IMR-90 (cell line): ENCODE data around the gene LTB4R. TPM values are rescaled to one million over a fixed set of nuclear protein-coding genes. Genes with fewer than 3 reads are reported as not detected.

Experiments used
- ATAC-seq: fragments of 200-7000 bp; cut with Tn5 transposase; 2 replicates; pipeline ENCODE4 v1.9.1; 2020; ENCODE audit warnings: low read depth, mild to moderate bottlenecking, moderate library complexity
- BruUV-seq: library from RNA; stranded (reverse); fragments of 400-500 nt; replicated peaks from 2 replicates; lab custom pipeline; 2021; lab: Mats Ljungman, UMichigan
- CTCF ChIA-PET: fragments of 300-600 bp; formaldehyde crosslinking; extraction: SDS; loops from one replicate; lab custom pipeline; 2021; ENCODE audit warnings: antibody characterized with exemption; lab: Yijun Ruan, JAX
- POLR2A ChIA-PET: fragments of 300-600 bp; sonication (Branson Sonifier 250); formaldehyde crosslinking; loops from one replicate; lab custom pipeline; 2022; ENCODE audit warnings: antibody characterized with exemption; ENCODE audit not compliant: unreplicated experiment; lab: Charles Lee
- DNase-seq: peaks from one replicate; pipeline ENCODE4 v3.0.0; 2013
- H2AFZ ChIP-seq: replicated peaks from 2 replicates; pipeline ENCODE3; 2013; ENCODE audit warnings: low read length, mild to moderate bottlenecking; ENCODE audit not compliant: poor library complexity
- H2AK5ac ChIP-seq: 2 replicates; pipeline ENCODE4 v1.6.1; 2013; ENCODE audit warnings: low read depth, low read length, inconsistent platforms
- H2AK9ac ChIP-seq: replicated peaks from 2 replicates; pipeline ENCODE3; 2013; ENCODE audit warnings: mild to moderate bottlenecking, low read depth, low read length, moderate library complexity; ENCODE audit not compliant: poor library complexity
- H2BK120ac ChIP-seq: 2 replicates; pipeline ENCODE4 v1.6.1; 2013; ENCODE audit warnings: low read depth, low read length, inconsistent platforms
- H2BK15ac ChIP-seq: 3 replicates; pipeline ENCODE4 v1.6.1; 2013; ENCODE audit warnings: low read depth, low read length, inconsistent platforms
- H2BK20ac ChIP-seq: 2 replicates; pipeline ENCODE4 v1.6.1; 2013; ENCODE audit warnings: low read depth, mild to moderate bottlenecking, inconsistent platforms, low read length, moderate library complexity
- H2BK5ac ChIP-seq: 2 replicates; pipeline ENCODE4 v1.6.1; 2013; ENCODE audit warnings: mild to moderate bottlenecking, low read depth, low read length, inconsistent platforms; ENCODE audit not compliant: poor library complexity, severe bottlenecking
- H3K14ac ChIP-seq: replicated peaks from 2 replicates; pipeline ENCODE4 v1.6.1; 2013; ENCODE audit warnings: low read depth, low read length, inconsistent platforms
- H3K18ac ChIP-seq: 2 replicates; pipeline ENCODE4 v1.6.1; 2013; ENCODE audit warnings: low read depth, low read length, control low read depth
- H3K23ac ChIP-seq: 2 replicates; pipeline ENCODE4 v1.6.1; 2013; ENCODE audit warnings: low read depth, low read length, inconsistent platforms
- H3K27ac ChIP-seq: 2 replicates; pipeline ENCODE4 v1.5.1; 2013; ENCODE audit warnings: mild to moderate bottlenecking, control low read depth, low read length; ENCODE audit not compliant: insufficient read depth
- H3K27me3 ChIP-seq: 2 replicates; pipeline ENCODE4 v1.6.1; 2013; ENCODE audit warnings: low read length; ENCODE audit not compliant: control insufficient read depth, insufficient read depth
- H3K36me3 ChIP-seq: 2 replicates; pipeline ENCODE4 v1.6.1; 2013; ENCODE audit warnings: low read length, mixed read lengths; ENCODE audit not compliant: control insufficient read depth, insufficient read depth
- H3K4ac ChIP-seq: 2 replicates; pipeline ENCODE4 v1.6.1; 2013; ENCODE audit warnings: low read depth, low read length, inconsistent platforms
- H3K4me1 ChIP-seq: 2 replicates; pipeline ENCODE4 v1.6.1; 2013; ENCODE audit warnings: low read length, mixed read lengths; ENCODE audit not compliant: control insufficient read depth, insufficient read depth
- H3K4me2 ChIP-seq: 2 replicates; pipeline ENCODE4 v1.6.1; 2013; ENCODE audit warnings: low read depth, mild to moderate bottlenecking, control low read depth, low read length, moderate library complexity
- H3K4me3 ChIP-seq: 2 replicates; pipeline ENCODE4 v1.5.1; 2013; ENCODE audit warnings: low read depth, mild to moderate bottlenecking, control low read depth, low read length, moderate library complexity; ENCODE audit not compliant: insufficient read depth
- H3K56ac ChIP-seq: 2 replicates; pipeline ENCODE4 v1.6.1; 2013; ENCODE audit warnings: low read length, inconsistent platforms; ENCODE audit not compliant: insufficient read depth; ENCODE audit errors: extremely low read depth
- H3K79me1 ChIP-seq, 2 experiments: 2 replicates each; pipeline ENCODE4 v1.6.1; 2013; ENCODE audit warnings: low read length in 2 of 2, inconsistent platforms in 1 of 2, low read depth in 1 of 2
- H3K9ac ChIP-seq: 2 replicates; pipeline ENCODE4 v1.6.1; 2013; ENCODE audit warnings: low read depth, low read length, control low read depth
- H3K9me1 ChIP-seq: 2 replicates; pipeline ENCODE4 v1.6.1; 2013; ENCODE audit warnings: low read length, inconsistent platforms; ENCODE audit not compliant: insufficient read depth
- H3K9me3 ChIP-seq: 2 replicates; pipeline ENCODE4 v1.6.1; 2013; ENCODE audit warnings: low read length; ENCODE audit not compliant: control insufficient read depth, insufficient read depth
- H4K20me1 ChIP-seq: 2 replicates; pipeline ENCODE4 v1.6.1; 2013; ENCODE audit warnings: low read length, inconsistent platforms; ENCODE audit not compliant: insufficient read depth
- H4K5ac ChIP-seq: 2 replicates; pipeline ENCODE4 v1.6.1; 2013; ENCODE audit warnings: mild to moderate bottlenecking, low read depth, low read length, control low read depth
- H4K8ac ChIP-seq, 2 experiments: 2 replicates each; pipeline ENCODE4 v1.6.1; 2013; ENCODE audit warnings: low read depth in 2 of 2, low read length in 2 of 2, control low read depth in 1 of 2, inconsistent platforms in 1 of 2
- H4K91ac ChIP-seq: 2 replicates; pipeline ENCODE4 v1.6.1; 2013; ENCODE audit warnings: low read depth, low read length, inconsistent platforms; ENCODE audit not compliant: insufficient read depth
- CEBPB ChIP-seq: IDR thresholded peaks from 2 replicates; pipeline ENCODE4 v1.6.1; 2012; ENCODE audit warnings: low read depth, low read length, improper control_type of control experiment
- MAZ ChIP-seq: IDR thresholded peaks from 2 replicates; pipeline ENCODE4 v1.6.1; 2012; ENCODE audit warnings: low read depth, mild to moderate bottlenecking, low read length, improper control_type of control experiment, moderate library complexity, borderline replicate concordance
- NFE2L2 ChIP-seq: fragments of 150-350 bp; IDR thresholded peaks from 2 replicates; pipeline ENCODE4 v1.6.1; 2016; ENCODE audit warnings: low read depth, mild to moderate bottlenecking, low read length
- WGBS, 2 experiments: methylation state at CpG; one replicate each; pipeline versions ENCODE4 v1.1.5 to v1.1.7; 2013; ENCODE audit warnings: missing lambda C conversion rate in 2 of 2; ENCODE audit not compliant: insufficient read length in 1 of 2; ENCODE audit errors: extremely low coverage in 2 of 2; 5-methylcytosine and 5-hydroxymethylcytosine counted together
- dilution Hi-C: fragments of 300-500 bp; cut with HindIII; formaldehyde crosslinking; loops from one replicate; pipeline ENCODE4 v1.14.3; 2018; ENCODE audit warnings: low sequenced_read_pairs; ENCODE audit not compliant: unreplicated experiment
- in situ Hi-C: fragments of 300-500 bp; cut with MboI; formaldehyde crosslinking; loops from 3 replicates; pipeline ENCODE4 v1.14.3; 2019; ENCODE audit warnings: low sequenced_read_pairs, inconsistent platforms, mixed read lengths
- intact Hi-C: fragments of 100-400 bp; cut with micrococcal nuclease; formaldehyde crosslinking; loops from 2 replicates; pipeline ENCODE4 v1.10.0; 2022
- polyA plus RNA-seq, 3 experiments: library from polyadenylated mRNA; depleted of rRNA; stranded (reverse); fragments of >200 nt; gene quantifications; 2 replicates each; pipeline ENCODE4 v1.2.3, GENCODE V29; 2012; ENCODE audit warnings: low replicate concordance in 1 of 3
- total RNA-seq: library from RNA; depleted of rRNA; stranded (reverse); fragments of >200 nt; gene quantifications from 2 replicates; pipeline ENCODE4 v1.2.3, GENCODE V29; 2012
- TF ChIP-seq, protein P1 (sequence below): conservative IDR thresholded peaks from 2 replicates; pipeline ENCODE4 v1.5.1; 2012; ENCODE audit warnings: mild to moderate bottlenecking, low read depth, low read length, improper control_type of control experiment
- TF ChIP-seq, protein P2 (sequence below): fragments of 150-350 bp; IDR thresholded peaks from 2 replicates; pipeline ENCODE4 v1.6.1; 2016; ENCODE audit warnings: low read depth, mild to moderate bottlenecking, low read length, moderate library complexity, borderline replicate concordance

The LTB4R gene
- total and polyA plus RNA-seq, 2 of the 4 experiments (the other 2 are of a cell fraction): 0.18 to 2.3 TPM

DNA sequence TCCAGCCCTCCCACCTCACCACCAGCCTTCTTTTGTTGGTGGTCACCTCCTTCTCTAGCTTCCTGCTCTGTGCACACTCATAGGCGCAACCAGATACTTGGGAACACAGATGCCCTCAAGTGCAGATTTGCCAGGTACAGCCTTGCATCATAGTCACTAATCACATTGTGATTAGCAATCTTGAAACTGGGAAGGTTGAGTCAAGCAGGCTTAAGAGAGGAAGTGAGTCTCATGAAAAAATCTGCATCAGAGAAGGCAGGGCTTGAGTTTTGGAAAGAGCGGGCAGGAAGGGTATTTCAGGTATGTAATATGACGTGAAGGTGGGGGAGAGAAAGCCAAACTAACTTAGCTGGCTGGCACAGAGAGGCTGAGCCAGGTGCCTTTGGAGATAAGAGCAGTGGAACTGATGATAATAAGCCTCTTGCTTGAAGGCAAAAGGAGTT lies 37.2 kb upstream of the LTB4R start:
- Histone ChIP-seq H2BK15ac (no peak overlapping the region), H3K56ac (no peak overlapping the region), H4K8ac (no peak overlapping the region), H2BK120ac (no peak overlapping the region), H4K5ac (no peak overlapping the region), H2AK9ac (peak overlapping the region; percentile 50), H3K79me1 (peaks cover 12 to 30% of the 10 kb centered on the region in 2 experiments), H3K18ac (no peak overlapping the region), H3K27me3 (no peaks in the 10 kb centered on the region), H3K27ac (no peak overlapping the region), H3K4me2 (no peak overlapping the region), H3K4me3 (no peak overlapping the region), H4K20me1 (no peaks in the 10 kb centered on the region), H2AFZ (no peak overlapping the region), H2AK5ac (no peak overlapping the region), H3K4me1 (peaks cover 5% of the 10 kb centered on the region; the same call in 1 of the 2 replicates), H2BK20ac (no peak overlapping the region), H3K4ac (no peak overlapping the region), H2BK5ac (no peak overlapping the region), H3K36me3 (peaks cover 3% of the 10 kb centered on the region; the same call in 1 of the 2 replicates), H3K9ac (no peak overlapping the region), H4K91ac (no peak overlapping the region), H3K9me1 (peaks cover 5% of the 10 kb centered on the region; the same call in 1 of the 2 replicates), H3K23ac (peak overlapping the region; percentile 36; the same call in 1 of the 2 replicates), H3K14ac (no peak overlapping the region), H3K9me3 (no peaks in the 10 kb centered on the region)
- WGBS, 2 experiments: 100% methylated on average over 1 of the region's 3 CpGs; no CpG with 5 or more reads in 1 of the 2 experiments
- TF ChIP-seq MAZ: no peak
- TF ChIP-seq, protein P1, sequence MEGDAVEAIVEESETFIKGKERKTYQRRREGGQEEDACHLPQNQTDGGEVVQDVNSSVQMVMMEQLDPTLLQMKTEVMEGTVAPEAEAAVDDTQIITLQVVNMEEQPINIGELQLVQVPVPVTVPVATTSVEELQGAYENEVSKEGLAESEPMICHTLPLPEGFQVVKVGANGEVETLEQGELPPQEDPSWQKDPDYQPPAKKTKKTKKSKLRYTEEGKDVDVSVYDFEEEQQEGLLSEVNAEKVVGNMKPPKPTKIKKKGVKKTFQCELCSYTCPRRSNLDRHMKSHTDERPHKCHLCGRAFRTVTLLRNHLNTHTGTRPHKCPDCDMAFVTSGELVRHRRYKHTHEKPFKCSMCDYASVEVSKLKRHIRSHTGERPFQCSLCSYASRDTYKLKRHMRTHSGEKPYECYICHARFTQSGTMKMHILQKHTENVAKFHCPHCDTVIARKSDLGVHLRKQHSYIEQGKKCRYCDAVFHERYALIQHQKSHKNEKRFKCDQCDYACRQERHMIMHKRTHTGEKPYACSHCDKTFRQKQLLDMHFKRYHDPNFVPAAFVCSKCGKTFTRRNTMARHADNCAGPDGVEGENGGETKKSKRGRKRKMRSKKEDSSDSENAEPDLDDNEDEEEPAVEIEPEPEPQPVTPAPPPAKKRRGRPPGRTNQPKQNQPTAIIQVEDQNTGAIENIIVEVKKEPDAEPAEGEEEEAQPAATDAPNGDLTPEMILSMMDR: no peak
- TF ChIP-seq, protein P2, sequence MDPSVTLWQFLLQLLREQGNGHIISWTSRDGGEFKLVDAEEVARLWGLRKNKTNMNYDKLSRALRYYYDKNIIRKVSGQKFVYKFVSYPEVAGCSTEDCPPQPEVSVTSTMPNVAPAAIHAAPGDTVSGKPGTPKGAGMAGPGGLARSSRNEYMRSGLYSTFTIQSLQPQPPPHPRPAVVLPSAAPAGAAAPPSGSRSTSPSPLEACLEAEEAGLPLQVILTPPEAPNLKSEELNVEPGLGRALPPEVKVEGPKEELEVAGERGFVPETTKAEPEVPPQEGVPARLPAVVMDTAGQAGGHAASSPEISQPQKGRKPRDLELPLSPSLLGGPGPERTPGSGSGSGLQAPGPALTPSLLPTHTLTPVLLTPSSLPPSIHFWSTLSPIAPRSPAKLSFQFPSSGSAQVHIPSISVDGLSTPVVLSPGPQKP: no peak
- TF ChIP-seq NFE2L2: no peak
- TF ChIP-seq CEBPB: 0 out of 2 replicates have a peak, but pooled peaks have one; percentile 34
- intact Hi-C loops: no loop called here
- dilution Hi-C loops: no loop called here
- ChIA-PET CTCF (no interaction called here), POLR2A (no interaction called here)
- peak; percentile 31 for DNase-seq
- ATAC-seq: no peak
- in situ Hi-C loops: no loop called here
- no TSS peak for BruUV-seq
